IMR-90 (cell line): Measurements from ENCODE around the gene NADK2. TPM values are rescaled to one million over a fixed set of nuclear protein-coding genes. Genes with fewer than 3 reads are reported as not detected.

Source experiments
- ATAC-seq: fragments of 200-7000 bp; cut with Tn5 transposase; 2 replicates; pipeline ENCODE4 v1.9.1; 2020; ENCODE audit warnings: low read depth, mild to moderate bottlenecking, moderate library complexity
- BruUV-seq: library from RNA; stranded (reverse); fragments of 400-500 nt; replicated peaks from 2 replicates; lab custom pipeline; 2021; lab: Mats Ljungman, UMichigan
- CTCF ChIA-PET: fragments of 300-600 bp; formaldehyde crosslinking; extraction: SDS; loops from one replicate; lab custom pipeline; 2021; ENCODE audit warnings: antibody characterized with exemption; lab: Yijun Ruan, JAX
- POLR2A ChIA-PET: fragments of 300-600 bp; sonication (Branson Sonifier 250); formaldehyde crosslinking; loops from one replicate; lab custom pipeline; 2022; ENCODE audit warnings: antibody characterized with exemption; ENCODE audit not compliant: unreplicated experiment; lab: Charles Lee
- DNase-seq: peaks from one replicate; pipeline ENCODE4 v3.0.0; 2013
- H2AFZ ChIP-seq: replicated peaks from 2 replicates; pipeline ENCODE3; 2013; ENCODE audit warnings: low read length, mild to moderate bottlenecking; ENCODE audit not compliant: poor library complexity
- H2AK5ac ChIP-seq: 2 replicates; pipeline ENCODE4 v1.6.1; 2013; ENCODE audit warnings: low read depth, low read length, inconsistent platforms
- H2AK9ac ChIP-seq: replicated peaks from 2 replicates; pipeline ENCODE3; 2013; ENCODE audit warnings: mild to moderate bottlenecking, low read depth, low read length, moderate library complexity; ENCODE audit not compliant: poor library complexity
- H2BK120ac ChIP-seq: 2 replicates; pipeline ENCODE4 v1.6.1; 2013; ENCODE audit warnings: low read depth, low read length, inconsistent platforms
- H2BK15ac ChIP-seq: 3 replicates; pipeline ENCODE4 v1.6.1; 2013; ENCODE audit warnings: low read depth, low read length, inconsistent platforms
- H2BK20ac ChIP-seq: 2 replicates; pipeline ENCODE4 v1.6.1; 2013; ENCODE audit warnings: low read depth, mild to moderate bottlenecking, inconsistent platforms, low read length, moderate library complexity
- H2BK5ac ChIP-seq: 2 replicates; pipeline ENCODE4 v1.6.1; 2013; ENCODE audit warnings: mild to moderate bottlenecking, low read depth, low read length, inconsistent platforms; ENCODE audit not compliant: poor library complexity, severe bottlenecking
- H3K14ac ChIP-seq: replicated peaks from 2 replicates; pipeline ENCODE4 v1.6.1; 2013; ENCODE audit warnings: low read depth, low read length, inconsistent platforms
- H3K18ac ChIP-seq: 2 replicates; pipeline ENCODE4 v1.6.1; 2013; ENCODE audit warnings: low read depth, low read length, control low read depth
- H3K23ac ChIP-seq: 2 replicates; pipeline ENCODE4 v1.6.1; 2013; ENCODE audit warnings: low read depth, low read length, inconsistent platforms
- H3K27ac ChIP-seq: 2 replicates; pipeline ENCODE4 v1.5.1; 2013; ENCODE audit warnings: mild to moderate bottlenecking, control low read depth, low read length; ENCODE audit not compliant: insufficient read depth
- H3K27me3 ChIP-seq: 2 replicates; pipeline ENCODE4 v1.6.1; 2013; ENCODE audit warnings: low read length; ENCODE audit not compliant: control insufficient read depth, insufficient read depth
- H3K36me3 ChIP-seq: 2 replicates; pipeline ENCODE4 v1.6.1; 2013; ENCODE audit warnings: low read length, mixed read lengths; ENCODE audit not compliant: control insufficient read depth, insufficient read depth
- H3K4ac ChIP-seq: 2 replicates; pipeline ENCODE4 v1.6.1; 2013; ENCODE audit warnings: low read depth, low read length, inconsistent platforms
- H3K4me1 ChIP-seq: 2 replicates; pipeline ENCODE4 v1.6.1; 2013; ENCODE audit warnings: low read length, mixed read lengths; ENCODE audit not compliant: control insufficient read depth, insufficient read depth
- H3K4me2 ChIP-seq: 2 replicates; pipeline ENCODE4 v1.6.1; 2013; ENCODE audit warnings: low read depth, mild to moderate bottlenecking, control low read depth, low read length, moderate library complexity
- H3K4me3 ChIP-seq: 2 replicates; pipeline ENCODE4 v1.5.1; 2013; ENCODE audit warnings: low read depth, mild to moderate bottlenecking, control low read depth, low read length, moderate library complexity; ENCODE audit not compliant: insufficient read depth
- H3K56ac ChIP-seq: 2 replicates; pipeline ENCODE4 v1.6.1; 2013; ENCODE audit warnings: low read length, inconsistent platforms; ENCODE audit not compliant: insufficient read depth; ENCODE audit errors: extremely low read depth
- H3K79me1 ChIP-seq, 2 experiments: 2 replicates each; pipeline ENCODE4 v1.6.1; 2013; ENCODE audit warnings: low read length in 2 of 2, inconsistent platforms in 1 of 2, low read depth in 1 of 2
- H3K9ac ChIP-seq: 2 replicates; pipeline ENCODE4 v1.6.1; 2013; ENCODE audit warnings: low read depth, low read length, control low read depth
- H3K9me1 ChIP-seq: 2 replicates; pipeline ENCODE4 v1.6.1; 2013; ENCODE audit warnings: low read length, inconsistent platforms; ENCODE audit not compliant: insufficient read depth
- H3K9me3 ChIP-seq: 2 replicates; pipeline ENCODE4 v1.6.1; 2013; ENCODE audit warnings: low read length; ENCODE audit not compliant: control insufficient read depth, insufficient read depth
- H4K20me1 ChIP-seq: 2 replicates; pipeline ENCODE4 v1.6.1; 2013; ENCODE audit warnings: low read length, inconsistent platforms; ENCODE audit not compliant: insufficient read depth
- H4K5ac ChIP-seq: 2 replicates; pipeline ENCODE4 v1.6.1; 2013; ENCODE audit warnings: mild to moderate bottlenecking, low read depth, low read length, control low read depth
- H4K8ac ChIP-seq, 2 experiments: 2 replicates each; pipeline ENCODE4 v1.6.1; 2013; ENCODE audit warnings: low read depth in 2 of 2, low read length in 2 of 2, control low read depth in 1 of 2, inconsistent platforms in 1 of 2
- H4K91ac ChIP-seq: 2 replicates; pipeline ENCODE4 v1.6.1; 2013; ENCODE audit warnings: low read depth, low read length, inconsistent platforms; ENCODE audit not compliant: insufficient read depth
- BHLHE40 ChIP-seq: fragments of 150-350 bp; IDR thresholded peaks from 2 replicates; pipeline ENCODE4 v1.6.1; 2016; ENCODE audit warnings: mild to moderate bottlenecking, low read depth, low read length
- CEBPB ChIP-seq: IDR thresholded peaks from 2 replicates; pipeline ENCODE4 v1.6.1; 2012; ENCODE audit warnings: low read depth, low read length, improper control_type of control experiment
- CHD1 ChIP-seq: IDR thresholded peaks from 2 replicates; pipeline ENCODE4 v1.6.1; 2012; ENCODE audit warnings: low read depth, low read length, improper control_type of control experiment
- CTCF ChIP-seq: conservative IDR thresholded peaks from 2 replicates; pipeline ENCODE4 v1.5.1; 2012; ENCODE audit warnings: mild to moderate bottlenecking, low read depth, low read length, improper control_type of control experiment
- ELK1 ChIP-seq: fragments of 150-350 bp; IDR thresholded peaks from 2 replicates; pipeline ENCODE4 v1.6.1; 2016; ENCODE audit warnings: low read depth, mild to moderate bottlenecking, low read length, moderate library complexity, borderline replicate concordance
- FOS ChIP-seq: fragments of 150-350 bp; IDR thresholded peaks from 2 replicates; pipeline ENCODE4 v1.6.1; 2016; ENCODE audit warnings: low read depth, low read length
- MAFK ChIP-seq: IDR thresholded peaks from 2 replicates; pipeline ENCODE4 v1.6.1; 2012; ENCODE audit warnings: low read depth, low read length, improper control_type of control experiment
- MAZ ChIP-seq: IDR thresholded peaks from 2 replicates; pipeline ENCODE4 v1.6.1; 2012; ENCODE audit warnings: low read depth, mild to moderate bottlenecking, low read length, improper control_type of control experiment, moderate library complexity, borderline replicate concordance
- MXI1 ChIP-seq: IDR thresholded peaks from 2 replicates; pipeline ENCODE4 v1.6.1; 2012; ENCODE audit warnings: low read depth, mild to moderate bottlenecking, low read length, moderate library complexity, borderline replicate concordance
- NFE2L2 ChIP-seq: fragments of 150-350 bp; IDR thresholded peaks from 2 replicates; pipeline ENCODE4 v1.6.1; 2016; ENCODE audit warnings: low read depth, mild to moderate bottlenecking, low read length
- POLR2A ChIP-seq: IDR thresholded peaks from 2 replicates; pipeline ENCODE4 v1.6.1; 2012; ENCODE audit warnings: mild to moderate bottlenecking, low read depth, low read length
- RAD21 ChIP-seq: IDR thresholded peaks from 2 replicates; pipeline ENCODE4 v1.6.1; 2012; ENCODE audit warnings: low read length, improper control_type of control experiment
- RCOR1 ChIP-seq: IDR thresholded peaks from 2 replicates; pipeline ENCODE4 v1.6.1; 2012; ENCODE audit warnings: mild to moderate bottlenecking, low read length, improper control_type of control experiment; ENCODE audit not compliant: insufficient replicate concordance
- RFX5 ChIP-seq: IDR thresholded peaks from 2 replicates; pipeline ENCODE4 v1.8.0; 2012; ENCODE audit warnings: low read depth, mild to moderate bottlenecking, low read length, moderate library complexity
- SMC3 ChIP-seq: fragments of 150-350 bp; IDR thresholded peaks from 2 replicates; pipeline ENCODE4 v1.6.1; 2016; ENCODE audit warnings: low read depth, mild to moderate bottlenecking, antibody characterized with exemption, low read length, moderate library complexity
- WGBS, 2 experiments: methylation state at CpG; one replicate each; pipeline versions ENCODE4 v1.1.5 to v1.1.7; 2013; ENCODE audit warnings: missing lambda C conversion rate in 2 of 2; ENCODE audit not compliant: insufficient read length in 1 of 2; ENCODE audit errors: extremely low coverage in 2 of 2; 5-methylcytosine and 5-hydroxymethylcytosine counted together
- dilution Hi-C: fragments of 300-500 bp; cut with HindIII; formaldehyde crosslinking; loops from one replicate; pipeline ENCODE4 v1.14.3; 2018; ENCODE audit warnings: low sequenced_read_pairs; ENCODE audit not compliant: unreplicated experiment
- in situ Hi-C: fragments of 300-500 bp; cut with MboI; formaldehyde crosslinking; loops from 3 replicates; pipeline ENCODE4 v1.14.3; 2019; ENCODE audit warnings: low sequenced_read_pairs, inconsistent platforms, mixed read lengths
- intact Hi-C: fragments of 100-400 bp; cut with micrococcal nuclease; formaldehyde crosslinking; loops from 2 replicates; pipeline ENCODE4 v1.10.0; 2022
- polyA plus RNA-seq, 3 experiments: library from polyadenylated mRNA; depleted of rRNA; stranded (reverse); fragments of >200 nt; gene quantifications; 2 replicates each; pipeline ENCODE4 v1.2.3, GENCODE V29; 2012; ENCODE audit warnings: low replicate concordance in 1 of 3
- total RNA-seq: library from RNA; depleted of rRNA; stranded (reverse); fragments of >200 nt; gene quantifications from 2 replicates; pipeline ENCODE4 v1.2.3, GENCODE V29; 2012
- TF ChIP-seq, protein P1 (sequence below): fragments of 150-350 bp; IDR thresholded peaks from 2 replicates; pipeline ENCODE4 v1.6.1; 2017; ENCODE audit warnings: mild to moderate bottlenecking, antibody characterized with exemption, low read length, low read depth

The NADK2 gene
- total and polyA plus RNA-seq, 2 of the 4 experiments (the other 2 are of a cell fraction): 7.4 to 17.4 TPM

DNA sequence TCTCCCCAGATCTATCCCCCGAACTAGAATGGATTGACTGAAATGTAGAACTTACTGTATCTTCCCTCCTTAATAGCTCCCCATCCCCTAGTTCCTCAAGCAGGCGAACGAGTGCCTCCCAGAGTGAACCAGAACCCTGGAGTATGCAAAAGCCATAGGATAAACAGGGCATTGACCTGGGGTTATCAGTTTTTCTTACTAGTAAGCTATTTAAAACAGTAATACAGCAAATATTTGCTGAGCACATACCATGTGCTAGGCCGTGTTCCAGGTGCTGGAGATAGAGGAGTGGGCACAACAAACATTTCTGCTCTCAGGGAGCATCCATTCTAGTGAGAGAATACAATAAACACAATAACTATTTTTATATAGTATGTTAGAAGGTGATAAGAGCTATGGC lies 88.0 kb downstream of the NADK2 start:
- H3K9me3 ChIP-seq: no peaks in the 10 kb centered on the region
- peak overlapping the region; percentile 73; the same call in 1 of the 2 replicates for H3K4ac ChIP-seq
- H3K18ac ChIP-seq: peak overlapping the region; percentile 60; the same call in 1 of the 2 replicates
- H3K14ac ChIP-seq: peak overlapping the region; percentile 85; the same call in 1 of the 2 replicates
- CTCF ChIA-PET: interaction anchor here (0.7 to 2.1 kb wide), 2 partner anchors 75 to 103 kb away, joined by 3 to 6 read pairs; no protein-coding TSS in a partner anchor
- dilution Hi-C loops (no loop called here), in situ Hi-C loops (no loop called here), intact Hi-C loops (loop anchor here (2.0 to 5.0 kb wide), 2 partner anchors 87 to 724 kb away; partner anchors contain the start of genes NADK2 and NIPBL)
- H2AK5ac ChIP-seq: no peak overlapping the region
- no peaks in the 10 kb centered on the region for H4K20me1 ChIP-seq
- H2AFZ ChIP-seq: no peak overlapping the region
- H3K27ac ChIP-seq: peak overlapping the region; percentile 86; the same call in 1 of the 2 replicates
- 0 out of 2 replicates have a peak overlapping the region, but pooled peaks have one; percentile 9 for H3K56ac ChIP-seq
- 0 out of 3 replicates have a peak overlapping the region, but pooled peaks have one; percentile 28 for H2BK15ac ChIP-seq
- peak overlapping the region; percentile 92 for H3K4me2 ChIP-seq
- peak overlapping the region; percentile 61 for H2BK5ac ChIP-seq
- H3K4me1 ChIP-seq: peaks cover 20% of the 10 kb centered on the region
- H2AK9ac ChIP-seq: no peak overlapping the region
- H3K9me1 ChIP-seq: peaks cover 3% of the 10 kb centered on the region; the same call in 1 of the 2 replicates
- BruUV-seq: no TSS peak
- H3K27me3 ChIP-seq: no peaks in the 10 kb centered on the region
- POLR2A ChIA-PET: no interaction called here
- H2BK120ac ChIP-seq: peak overlapping the region; percentile 53
- TF ChIP-seq RCOR1: no peak
- TF ChIP-seq BHLHE40: no peak
- no peak for TF ChIP-seq ELK1
- TF ChIP-seq CHD1: no peak
- TF ChIP-seq SMC3: no peak
- no peak for TF ChIP-seq FOS
- no peak for TF ChIP-seq RAD21
- no peak for TF ChIP-seq RFX5
- TF ChIP-seq POLR2A: no peak
- no peak for TF ChIP-seq MXI1
- no peak for TF ChIP-seq NFE2L2
- no peak for TF ChIP-seq CTCF
- TF ChIP-seq CEBPB: no peak
- TF ChIP-seq MAFK: no peak
- TF ChIP-seq, protein P1, sequence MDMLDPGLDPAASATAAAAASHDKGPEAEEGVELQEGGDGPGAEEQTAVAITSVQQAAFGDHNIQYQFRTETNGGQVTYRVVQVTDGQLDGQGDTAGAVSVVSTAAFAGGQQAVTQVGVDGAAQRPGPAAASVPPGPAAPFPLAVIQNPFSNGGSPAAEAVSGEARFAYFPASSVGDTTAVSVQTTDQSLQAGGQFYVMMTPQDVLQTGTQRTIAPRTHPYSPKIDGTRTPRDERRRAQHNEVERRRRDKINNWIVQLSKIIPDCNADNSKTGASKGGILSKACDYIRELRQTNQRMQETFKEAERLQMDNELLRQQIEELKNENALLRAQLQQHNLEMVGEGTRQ: no peak
- no peak for TF ChIP-seq MAZ
- H4K8ac ChIP-seq: peak overlapping the region in 1 of 2 experiments; percentile 68; a peak in 2 of 4 replicates
- peaks cover 9% of the 10 kb centered on the region for H3K36me3 ChIP-seq
- peak overlapping the region; percentile 69; the same call in 1 of the 2 replicates for H3K4me3 ChIP-seq
- H3K79me1 ChIP-seq: peaks cover 31 to 73% of the 10 kb centered on the region in 2 experiments
- DNase-seq (no peak), ATAC-seq (no peak)
- H4K5ac ChIP-seq: no peak overlapping the region
- peak overlapping the region; percentile 63 for H3K23ac ChIP-seq
- WGBS, 2 experiments: no CpG with 5 or more reads among the region's 4 CpGs
- no peak overlapping the region for H2BK20ac ChIP-seq
- H3K9ac ChIP-seq: peak overlapping the region; percentile 84
- H4K91ac ChIP-seq: no peak overlapping the region
